SK-N-SH (cell line): ENCODE results near the gene MLEC.

ENCODE experiments used
- FOXM1 ChIP-seq: IDR thresholded peaks from 2 replicates; pipeline ENCODE4 v1.4.0; 2012; ENCODE audit warnings: low read depth, mild to moderate bottlenecking
- GATA2 ChIP-seq: sonication (generic); formaldehyde crosslinking; IDR thresholded peaks from 2 replicates; pipeline ENCODE4 v1.5.0; 2020; ENCODE audit warnings: mild to moderate bottlenecking, missing genetic modification reagents
- REST ChIP-seq: IDR thresholded peaks from 2 replicates; pipeline ENCODE4 v1.6.1; 2012; ENCODE audit warnings: mild to moderate bottlenecking, low read depth, low read length, moderate library complexity
- TAF1 ChIP-seq: IDR thresholded peaks from 2 replicates; pipeline ENCODE4 v1.6.1; 2012; ENCODE audit warnings: low read depth, mild to moderate bottlenecking, low read length, moderate library complexity, borderline replicate concordance
- USF2 ChIP-seq: fragments of 150-350 bp; IDR thresholded peaks from 2 replicates; pipeline ENCODE4 v1.6.1; 2017; ENCODE audit warnings: antibody characterized with exemption, low read length, low read depth, borderline replicate concordance

GRCh38 chr12:120686151-120686689, 729 bp upstream of the MLEC start:
- TF ChIP-seq GATA2 (CRISPR knock-in tag) = no peak
- TF ChIP-seq USF2 = no peak
- no peak for TF ChIP-seq FOXM1
- no peak for TF ChIP-seq REST
- TF ChIP-seq TAF1 = peak; percentile 71
